Keratinocyte (primary cell): ENCODE data around the gene FOXN1.

Experiments
- EZH2 ChIP-seq: IDR thresholded peaks from one replicate; pipeline ENCODE4 v1.6.1; 2012; ENCODE audit warnings: inconsistent platforms, mild to moderate bottlenecking, low read length, moderate library complexity
- TF ChIP-seq, protein P1 (sequence below), 3 experiments: IDR thresholded peaks in 1 of 3; conservative IDR thresholded peaks in 1 of 3; optimal IDR thresholded peaks in 1 of 3; 2 replicates in 2 of 3; 3 replicates in 1 of 3; pipeline versions ENCODE3 to v1.5.1; 2011; ENCODE audit warnings: low read length in 3 of 3, mild to moderate bottlenecking in 3 of 3, moderate library complexity in 2 of 3, control low read depth in 1 of 3, inconsistent platforms in 1 of 3; ENCODE audit not compliant: insufficient read depth in 2 of 3; ENCODE audit errors: extremely low read depth in 1 of 3

GRCh38 chr17:28520687-28521086, 14.5 kb downstream of the FOXN1 start:
- TF ChIP-seq EZH2, result no peak
- TF ChIP-seq, protein P1, sequence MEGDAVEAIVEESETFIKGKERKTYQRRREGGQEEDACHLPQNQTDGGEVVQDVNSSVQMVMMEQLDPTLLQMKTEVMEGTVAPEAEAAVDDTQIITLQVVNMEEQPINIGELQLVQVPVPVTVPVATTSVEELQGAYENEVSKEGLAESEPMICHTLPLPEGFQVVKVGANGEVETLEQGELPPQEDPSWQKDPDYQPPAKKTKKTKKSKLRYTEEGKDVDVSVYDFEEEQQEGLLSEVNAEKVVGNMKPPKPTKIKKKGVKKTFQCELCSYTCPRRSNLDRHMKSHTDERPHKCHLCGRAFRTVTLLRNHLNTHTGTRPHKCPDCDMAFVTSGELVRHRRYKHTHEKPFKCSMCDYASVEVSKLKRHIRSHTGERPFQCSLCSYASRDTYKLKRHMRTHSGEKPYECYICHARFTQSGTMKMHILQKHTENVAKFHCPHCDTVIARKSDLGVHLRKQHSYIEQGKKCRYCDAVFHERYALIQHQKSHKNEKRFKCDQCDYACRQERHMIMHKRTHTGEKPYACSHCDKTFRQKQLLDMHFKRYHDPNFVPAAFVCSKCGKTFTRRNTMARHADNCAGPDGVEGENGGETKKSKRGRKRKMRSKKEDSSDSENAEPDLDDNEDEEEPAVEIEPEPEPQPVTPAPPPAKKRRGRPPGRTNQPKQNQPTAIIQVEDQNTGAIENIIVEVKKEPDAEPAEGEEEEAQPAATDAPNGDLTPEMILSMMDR (optimal IDR thresholded peaks at IDR 0.05 in 1 of 3, IDR thresholded peaks at IDR 0.05 in 1 of 3, conservative IDR thresholded peaks at IDR 0.05 in 1 of 3; ENCODE audit: extremely low read depth in 1 of 3, insufficient read depth in 2 of 3, low read length in 3 of 3), result no peak
